H1 (cell line): ENCODE measurements around the gene NUP50. TPM values are rescaled to one million over a fixed set of nuclear protein-coding genes. Genes with fewer than 3 reads are reported as not detected.

Source experiments
- EGR1 ChIP-seq: IDR thresholded peaks from 2 replicates; pipeline ENCODE4 v1.6.1; 2011; ENCODE audit warnings: low read depth, low read length, borderline replicate concordance
- PHF8 ChIP-seq: fragments of 200-600 bp; sonication (generic); conservative IDR thresholded peaks from 2 replicates; pipeline ENCODE4 v1.7.1; 2012; ENCODE audit warnings: low read depth, mild to moderate bottlenecking, inconsistent platforms, low read length, moderate library complexity
- POLR2AphosphoS5 ChIP-seq: IDR thresholded peaks from 2 replicates; pipeline ENCODE4 v1.6.1; 2011; ENCODE audit warnings: low read depth, low read length
- SP2 ChIP-seq: IDR thresholded peaks from 2 replicates; pipeline ENCODE4 v1.6.1; 2012; ENCODE audit warnings: mild to moderate bottlenecking, low read length, inconsistent platforms
- TEAD4 ChIP-seq: IDR thresholded peaks from 2 replicates; pipeline ENCODE4 v1.6.1; 2012; ENCODE audit warnings: low read depth, low read length, inconsistent platforms, mixed read lengths
- USF2 ChIP-seq: IDR thresholded peaks from 2 replicates; pipeline ENCODE4 v1.6.1; 2011; ENCODE audit warnings: low read length, improper control_type of control experiment
- polyA plus RNA-seq, 7 experiments: library from polyadenylated mRNA; depleted of rRNA in 3 of 7; stranded (reverse) in 5 of 7; unstranded in 2 of 7; fragments of >200 nt in 5 of 7; fragments of 200-250 nt in 2 of 7; gene quantifications; 1 replicate in 5 of 7; 2 replicates in 1 of 7; 4 replicates in 1 of 7; pipeline versions ENCODE4 v1.2.1 to v1.2.3, GENCODE V29; 2011 to 2013; ENCODE audit warnings: missing spikeins in 2 of 7, mixed read lengths in 2 of 7
- total RNA-seq: library from RNA; stranded (reverse); fragmentation: NEBNext Ultra II Directional; extraction: Animal tissue kit (Norgen Biotek cat#: 25700); gene quantifications from 2 replicates; pipeline ENCODE4 v1.2.1, GENCODE V29; 2021

NUP50 gene
- total and polyA plus RNA-seq, 2 of the 8 experiments (the other 6 are each of a cell fraction or from before 2014, with no cell fraction given): 20.0 to 112 TPM

- TF ChIP-seq EGR1 (no peak), SP2 (no peak), POLR2AphosphoS5 (no peak), USF2 (no peak), PHF8 (no peak), TEAD4 (no peak)
Measured at GRCh38 chr22:45149671-45150070, 14.1 kb upstream of the NUP50 start (continued).
